ENCODE data around the gene SBNO1. TPM values are rescaled to one million over a fixed set of nuclear protein-coding genes. Genes with fewer than 3 reads are reported as not detected.

Gene SBNO1
- polyA plus RNA-seq, 3 donors, result 5.6 to 16.9 (median 11.4) TPM

DNA sequence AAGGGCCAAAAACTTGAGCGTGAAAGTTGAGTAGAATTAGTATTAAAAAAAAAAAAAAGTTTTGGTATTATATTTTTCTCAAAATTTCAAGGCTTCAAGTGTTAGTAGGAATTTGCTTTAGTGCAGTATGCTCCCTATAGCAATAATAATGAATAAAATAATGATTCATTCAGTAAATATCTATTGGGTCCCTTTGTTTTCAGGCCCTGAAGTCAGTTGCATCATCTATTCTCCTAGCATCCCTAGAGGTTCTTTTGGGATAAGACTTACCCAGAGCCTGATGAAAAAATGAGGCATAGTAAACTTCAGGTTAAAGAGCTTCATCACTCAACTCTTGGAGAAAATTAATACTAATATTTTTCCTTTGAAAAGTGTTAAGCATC is 20.3 kb upstream of the SBNO1 start:
- peaks cover 3% of the 10 kb centered on the region for H4K20me1 ChIP-seq (ENCODE audit: insufficient read depth, low read length)
- H3K9ac ChIP-seq (ENCODE audit: insufficient read depth, low read length, poor library complexity, severe bottlenecking), result no peak overlapping the region
- no peaks in the 10 kb centered on the region for H3K36me3 Mint-ChIP-seq
- H3K79me2 ChIP-seq (ENCODE audit: insufficient read depth, low read length), result peaks cover 51% of the 10 kb centered on the region
- no peak overlapping the region for H3K27ac ChIP-seq (ENCODE audit: low read depth in 1 of 2, low read length in 2 of 2)
- DNase-seq, result no peak
- H3K4me2 ChIP-seq (replicated peaks; ENCODE audit: extremely low read depth, low read length, poor library complexity, severe bottlenecking), result peak overlapping the region; percentile 100
- peak overlapping the region in 2 of 7 donors; percentile 23 to 82 for H3K27ac Mint-ChIP-seq
- peak overlapping the region; percentile 85 to 88 for H3K4me3 Mint-ChIP-seq
- no peaks in the 10 kb centered on the region for H3K27me3 ChIP-seq (ENCODE audit: control insufficient read depth in 2 of 2, insufficient read depth in 2 of 2, low read length in 2 of 2)
- H3K9me3 ChIP-seq (replicated peaks in 1 of 2; ENCODE audit: control insufficient read depth in 1 of 2, insufficient read depth in 1 of 2, low read length in 2 of 2), result no peaks in the 10 kb centered on the region
- intact Hi-C loops (cut with micrococcal nuclease), result loop anchor here (2.0 to 5.0 kb wide), 4 partner anchors 20 to 197 kb away; partner anchors contain the start of genes SBNO1 (in 1 of the 2), SNRNP35 (in 1 of the 2) and TMED2 (in 1 of the 2)
- H3K4me3 ChIP-seq (replicated peaks in 1 of 3; ENCODE audit: low read depth in 2 of 3, low read length in 3 of 3), result peak overlapping the region in 1 of 3 experiments; percentile 87
- peaks cover 31 to 37% of the 10 kb centered on the region in 2 donors for H3K4me1 ChIP-seq (ENCODE audit: control insufficient read depth in 1 of 2, insufficient read depth in 2 of 2, low read length in 2 of 2)
- TF ChIP-seq, protein P1, sequence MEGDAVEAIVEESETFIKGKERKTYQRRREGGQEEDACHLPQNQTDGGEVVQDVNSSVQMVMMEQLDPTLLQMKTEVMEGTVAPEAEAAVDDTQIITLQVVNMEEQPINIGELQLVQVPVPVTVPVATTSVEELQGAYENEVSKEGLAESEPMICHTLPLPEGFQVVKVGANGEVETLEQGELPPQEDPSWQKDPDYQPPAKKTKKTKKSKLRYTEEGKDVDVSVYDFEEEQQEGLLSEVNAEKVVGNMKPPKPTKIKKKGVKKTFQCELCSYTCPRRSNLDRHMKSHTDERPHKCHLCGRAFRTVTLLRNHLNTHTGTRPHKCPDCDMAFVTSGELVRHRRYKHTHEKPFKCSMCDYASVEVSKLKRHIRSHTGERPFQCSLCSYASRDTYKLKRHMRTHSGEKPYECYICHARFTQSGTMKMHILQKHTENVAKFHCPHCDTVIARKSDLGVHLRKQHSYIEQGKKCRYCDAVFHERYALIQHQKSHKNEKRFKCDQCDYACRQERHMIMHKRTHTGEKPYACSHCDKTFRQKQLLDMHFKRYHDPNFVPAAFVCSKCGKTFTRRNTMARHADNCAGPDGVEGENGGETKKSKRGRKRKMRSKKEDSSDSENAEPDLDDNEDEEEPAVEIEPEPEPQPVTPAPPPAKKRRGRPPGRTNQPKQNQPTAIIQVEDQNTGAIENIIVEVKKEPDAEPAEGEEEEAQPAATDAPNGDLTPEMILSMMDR (IDR thresholded peaks at IDR 0.05), result no peak
- H3K4me1 Mint-ChIP-seq, result peaks cover 29% of the 10 kb centered on the region
- no peaks in the 10 kb centered on the region for H3K9me3 Mint-ChIP-seq
- H2AFZ ChIP-seq (ENCODE audit: insufficient read depth, low read depth, low read length, poor library complexity, severe bottlenecking), result peak overlapping the region; percentile 94
- H3K36me3 ChIP-seq (replicated peaks in 1 of 2; ENCODE audit: control insufficient read depth in 1 of 2, insufficient read depth in 2 of 2, low read length in 2 of 2), result no peaks in the 10 kb centered on the region
- no CpG with 5 or more reads among the region's 1 CpG for WGBS (ENCODE audit: insufficient coverage)
- peaks cover 0 to 2% (median 0%) of the 10 kb centered on the region in 3 donors for H3K27me3 Mint-ChIP-seq (ENCODE audit: low read depth in 3 of 3)

DNA sequence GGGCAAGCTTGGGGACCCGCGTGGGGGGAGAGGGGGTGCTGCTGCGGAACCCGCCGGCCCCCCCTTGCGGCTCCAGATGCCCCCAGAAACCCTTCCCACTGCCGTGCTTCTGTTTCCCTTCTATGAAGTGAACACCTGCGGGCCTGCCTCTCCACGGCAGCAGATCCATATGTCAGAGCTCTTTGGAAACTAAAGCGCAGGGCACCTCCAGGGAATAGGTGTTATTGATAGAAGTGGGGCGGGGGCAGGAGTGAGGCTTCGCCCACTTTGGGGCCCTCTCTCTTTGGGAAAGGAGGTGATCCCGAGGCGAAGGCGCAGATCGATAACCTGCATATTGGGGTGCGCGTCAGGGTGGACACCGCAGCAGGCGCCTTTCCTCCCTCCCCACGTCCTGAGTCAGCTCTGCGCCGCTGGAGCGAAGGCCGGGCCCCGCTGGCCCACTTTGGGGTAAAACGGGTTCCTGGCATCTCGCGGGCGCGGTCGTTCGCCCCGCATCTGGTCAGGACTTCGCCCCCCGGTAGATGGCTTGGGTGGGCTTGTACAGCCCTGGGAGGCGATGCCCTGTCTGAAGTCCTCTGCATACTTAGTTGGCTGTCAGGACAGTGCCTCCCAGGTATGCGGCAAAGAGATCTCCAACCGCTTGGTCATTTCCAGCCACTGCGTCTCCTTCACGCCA is 19.8 kb upstream of the SBNO1 start:
- H3K27me3 ChIP-seq (ENCODE audit: control insufficient read depth in 2 of 2, insufficient read depth in 2 of 2, low read length in 2 of 2), result no peaks in the 10 kb centered on the region
- DNase-seq, result peak in 1 of 3 donors; percentile 35
- H4K20me1 ChIP-seq (ENCODE audit: insufficient read depth, low read length), result no peaks in the 10 kb centered on the region
- H3K9me3 Mint-ChIP-seq, result no peaks in the 10 kb centered on the region
- TF ChIP-seq, protein P1 (IDR thresholded peaks at IDR 0.05), result no peak
- H3K36me3 ChIP-seq (replicated peaks in 1 of 2; ENCODE audit: control insufficient read depth in 1 of 2, insufficient read depth in 2 of 2, low read length in 2 of 2), result no peaks in the 10 kb centered on the region
- H3K4me1 ChIP-seq (ENCODE audit: control insufficient read depth in 1 of 2, insufficient read depth in 2 of 2, low read length in 2 of 2), result peaks cover 26 to 32% of the 10 kb centered on the region in 2 donors
- H3K4me2 ChIP-seq (replicated peaks; ENCODE audit: extremely low read depth, low read length, poor library complexity, severe bottlenecking), result peak overlapping the region; percentile 100
- H3K36me3 Mint-ChIP-seq, result no peaks in the 10 kb centered on the region
- H3K4me3 ChIP-seq (replicated peaks in 1 of 3; ENCODE audit: low read depth in 2 of 3, low read length in 3 of 3), result peak overlapping the region; percentile 51 to 87 (median 64)
- peaks cover 46% of the 10 kb centered on the region for H3K79me2 ChIP-seq (ENCODE audit: insufficient read depth, low read length)
- intact Hi-C loops (cut with micrococcal nuclease), result loop anchor here (2.0 to 5.0 kb wide), 3 partner anchors 20 to 198 kb away; partner anchors contain the start of genes SBNO1 (in 1 of the 2), SNRNP35 (in 1 of the 2) and TMED2 (in 1 of the 2)
- peak overlapping the region; percentile 61 for H3K9ac ChIP-seq (ENCODE audit: insufficient read depth, low read length, poor library complexity, severe bottlenecking)
- peak overlapping the region; percentile 15 to 86 (median 81) for H3K27ac Mint-ChIP-seq
- peak overlapping the region in 1 of 2 donors; percentile 59 for H3K27ac ChIP-seq (ENCODE audit: low read depth in 1 of 2, low read length in 2 of 2)
- peak overlapping the region; percentile 85 to 88 for H3K4me3 Mint-ChIP-seq
- H2AFZ ChIP-seq (ENCODE audit: insufficient read depth, low read depth, low read length, poor library complexity, severe bottlenecking), result peak overlapping the region; percentile 94
- no peaks in the 10 kb centered on the region for H3K9me3 ChIP-seq (replicated peaks in 1 of 2; ENCODE audit: control insufficient read depth in 1 of 2, insufficient read depth in 1 of 2, low read length in 2 of 2)
- H3K27me3 Mint-ChIP-seq (ENCODE audit: low read depth in 3 of 3), result no peaks in the 10 kb centered on the region
- 0% methylated on average over 32 of the region's 41 CpGs for whole genome bisulfite sequencing (ENCODE audit: insufficient coverage)
- peaks cover 27% of the 10 kb centered on the region for H3K4me1 Mint-ChIP-seq

Measured in CD14-positive monocyte (primary cell).